HCT116 (cell line): ENCODE data around the gene RPS6KA1.

Source experiments
- EGR1 ChIP-seq: IDR thresholded peaks from 2 replicates; pipeline ENCODE4 v1.6.1; 2012; ENCODE audit warnings: low read depth
- EZH2 ChIP-seq: fragments of 200-600 bp; sonication (generic); IDR thresholded peaks from 2 replicates; pipeline ENCODE4 v1.6.1; 2017; ENCODE audit warnings: antibody characterized with exemption, mixed run types
- EZH2phosphoT487 ChIP-seq: fragments of 200-600 bp; IDR thresholded peaks from 2 replicates; pipeline ENCODE4 v1.6.1; 2018; ENCODE audit warnings: antibody characterized with exemption, borderline replicate concordance
- JUND ChIP-seq: IDR thresholded peaks from 2 replicates; pipeline ENCODE4 v1.6.1; 2012
- POLR2A ChIP-seq: IDR thresholded peaks from 2 replicates; pipeline ENCODE4 v1.7.0; 2011; ENCODE audit warnings: borderline replicate concordance; ENCODE audit not compliant: insufficient read depth, insufficient read length; ENCODE audit errors: extremely low read depth
- POLR2AphosphoS5 ChIP-seq: IDR thresholded peaks from 2 replicates; pipeline ENCODE4 v1.6.1; 2011; ENCODE audit warnings: mild to moderate bottlenecking, low read depth, low read length, moderate library complexity
- RAD21 ChIP-seq: IDR thresholded peaks from 2 replicates; pipeline ENCODE4 v1.6.1; 2012; ENCODE audit warnings: low read depth, mild to moderate bottlenecking
- SIN3A ChIP-seq: IDR thresholded peaks from 2 replicates; pipeline ENCODE4 v1.6.1; 2012; ENCODE audit warnings: low read depth
- YY1 ChIP-seq: IDR thresholded peaks from 2 replicates; pipeline ENCODE4 v1.6.1; 2011; ENCODE audit warnings: low read length, low read depth, moderate library complexity, mild to moderate bottlenecking; ENCODE audit not compliant: insufficient replicate concordance; ENCODE audit errors: extremely low read depth
- ZNF274 ChIP-seq: fragments of 200-500 bp; sonication (Bioruptor generic); IDR thresholded peaks from 2 replicates; pipeline ENCODE4 v1.6.1; 2014; ENCODE audit warnings: mild to moderate bottlenecking, low read depth, low read length, inconsistent platforms
- TF ChIP-seq, protein P1 (sequence below): IDR thresholded peaks from 2 replicates; pipeline ENCODE4 v1.6.1; 2011; ENCODE audit warnings: mild to moderate bottlenecking, low read length, moderate library complexity; ENCODE audit not compliant: insufficient replicate concordance; ENCODE audit errors: extremely low read depth
- TF ChIP-seq, protein P2 (sequence below), 3 experiments: fragments of 200-600 bp in 1 of 3; sonication (generic) in 1 of 3; IDR thresholded peaks in 2 of 3; conservative IDR thresholded peaks in 1 of 3; 2 replicates each; pipeline ENCODE4 v1.5.1; 2012 to 2017; ENCODE audit warnings: low read depth in 2 of 3, low read length in 2 of 3, antibody characterized with exemption in 1 of 3, borderline replicate concordance in 1 of 3, control low read depth in 1 of 3, mild to moderate bottlenecking in 1 of 3, mixed read lengths in 1 of 3, mixed run types in 1 of 3, moderate library complexity in 1 of 3; ENCODE audit not compliant: insufficient read depth in 1 of 3

- TF ChIP-seq, protein P1, sequence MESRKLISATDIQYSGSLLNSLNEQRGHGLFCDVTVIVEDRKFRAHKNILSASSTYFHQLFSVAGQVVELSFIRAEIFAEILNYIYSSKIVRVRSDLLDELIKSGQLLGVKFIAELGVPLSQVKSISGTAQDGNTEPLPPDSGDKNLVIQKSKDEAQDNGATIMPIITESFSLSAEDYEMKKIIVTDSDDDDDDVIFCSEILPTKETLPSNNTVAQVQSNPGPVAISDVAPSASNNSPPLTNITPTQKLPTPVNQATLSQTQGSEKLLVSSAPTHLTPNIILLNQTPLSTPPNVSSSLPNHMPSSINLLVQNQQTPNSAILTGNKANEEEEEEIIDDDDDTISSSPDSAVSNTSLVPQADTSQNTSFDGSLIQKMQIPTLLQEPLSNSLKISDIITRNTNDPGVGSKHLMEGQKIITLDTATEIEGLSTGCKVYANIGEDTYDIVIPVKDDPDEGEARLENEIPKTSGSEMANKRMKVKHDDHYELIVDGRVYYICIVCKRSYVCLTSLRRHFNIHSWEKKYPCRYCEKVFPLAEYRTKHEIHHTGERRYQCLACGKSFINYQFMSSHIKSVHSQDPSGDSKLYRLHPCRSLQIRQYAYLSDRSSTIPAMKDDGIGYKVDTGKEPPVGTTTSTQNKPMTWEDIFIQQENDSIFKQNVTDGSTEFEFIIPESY, result no peak
- TF ChIP-seq, protein P2, sequence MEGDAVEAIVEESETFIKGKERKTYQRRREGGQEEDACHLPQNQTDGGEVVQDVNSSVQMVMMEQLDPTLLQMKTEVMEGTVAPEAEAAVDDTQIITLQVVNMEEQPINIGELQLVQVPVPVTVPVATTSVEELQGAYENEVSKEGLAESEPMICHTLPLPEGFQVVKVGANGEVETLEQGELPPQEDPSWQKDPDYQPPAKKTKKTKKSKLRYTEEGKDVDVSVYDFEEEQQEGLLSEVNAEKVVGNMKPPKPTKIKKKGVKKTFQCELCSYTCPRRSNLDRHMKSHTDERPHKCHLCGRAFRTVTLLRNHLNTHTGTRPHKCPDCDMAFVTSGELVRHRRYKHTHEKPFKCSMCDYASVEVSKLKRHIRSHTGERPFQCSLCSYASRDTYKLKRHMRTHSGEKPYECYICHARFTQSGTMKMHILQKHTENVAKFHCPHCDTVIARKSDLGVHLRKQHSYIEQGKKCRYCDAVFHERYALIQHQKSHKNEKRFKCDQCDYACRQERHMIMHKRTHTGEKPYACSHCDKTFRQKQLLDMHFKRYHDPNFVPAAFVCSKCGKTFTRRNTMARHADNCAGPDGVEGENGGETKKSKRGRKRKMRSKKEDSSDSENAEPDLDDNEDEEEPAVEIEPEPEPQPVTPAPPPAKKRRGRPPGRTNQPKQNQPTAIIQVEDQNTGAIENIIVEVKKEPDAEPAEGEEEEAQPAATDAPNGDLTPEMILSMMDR (IDR thresholded peaks at IDR 0.05 in 2 of 3, conservative IDR thresholded peaks at IDR 0.05 in 1 of 3; ENCODE audit: borderline replicate concordance in 1 of 3, insufficient read depth in 1 of 3, low read depth in 2 of 3, low read length in 2 of 3), result no peak
- no peak for TF ChIP-seq POLR2AphosphoS5
- no peak for TF ChIP-seq RAD21
- TF ChIP-seq SIN3A, result no peak
- TF ChIP-seq POLR2A, result no peak
- no peak for TF ChIP-seq JUND
- no peak for TF ChIP-seq YY1
- TF ChIP-seq ZNF274, result no peak
- TF ChIP-seq EZH2, result no peak
- TF ChIP-seq EGR1, result no peak
- TF ChIP-seq EZH2phosphoT487, result no peak
Measured at GRCh38 chr1:26560403-26560780, 30.8 kb downstream of the RPS6KA1 start.
